HG02938 (cell line): ENCODE measurements around the gene LRRTM4.

Experiments
- ATAC-seq: cut with Tn5 transposase; IDR thresholded peaks from one replicate; pipeline ENCODE4 v1.9.1; 2021; ENCODE audit warnings: mild to moderate bottlenecking, moderate library complexity; ENCODE audit not compliant: unreplicated experiment

LRRTM4 gene

DNA sequence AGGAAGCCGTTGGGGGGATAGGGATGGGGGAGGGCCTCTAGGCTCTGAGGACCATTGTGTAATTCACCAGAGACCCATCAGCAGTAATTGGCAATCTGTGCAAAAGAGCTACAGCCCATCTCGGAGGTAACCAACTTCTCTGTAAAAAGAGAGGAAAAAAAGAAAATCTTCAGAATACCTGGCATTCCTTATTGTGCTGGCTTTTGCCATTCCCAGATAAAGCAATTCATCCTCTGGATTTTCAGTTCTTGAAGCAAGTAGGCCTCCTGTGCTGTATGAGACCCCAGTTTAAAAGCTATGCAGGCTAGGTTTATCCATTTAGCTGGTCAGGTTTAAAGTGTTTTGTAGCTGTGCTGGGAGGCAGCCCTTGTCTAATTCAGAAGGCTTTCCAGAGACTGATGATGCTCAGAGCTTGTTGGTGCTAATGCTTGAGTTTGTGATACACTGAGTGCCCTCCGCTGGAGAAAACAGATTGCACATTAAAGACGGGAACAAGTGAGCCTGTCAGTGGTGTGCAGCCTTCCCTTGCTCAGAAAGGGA, at the start of gene LRRTM4:
TSS of gene LRRTM4 (minus strand) at position 446 of the 540 bp plus-strand sequence.
- no peak for ATAC-seq

- no peak for ATAC-seq
Measured at GRCh38 chr2:77571545-77571944, 49.4 kb upstream of the LRRTM4 start.

DNA sequence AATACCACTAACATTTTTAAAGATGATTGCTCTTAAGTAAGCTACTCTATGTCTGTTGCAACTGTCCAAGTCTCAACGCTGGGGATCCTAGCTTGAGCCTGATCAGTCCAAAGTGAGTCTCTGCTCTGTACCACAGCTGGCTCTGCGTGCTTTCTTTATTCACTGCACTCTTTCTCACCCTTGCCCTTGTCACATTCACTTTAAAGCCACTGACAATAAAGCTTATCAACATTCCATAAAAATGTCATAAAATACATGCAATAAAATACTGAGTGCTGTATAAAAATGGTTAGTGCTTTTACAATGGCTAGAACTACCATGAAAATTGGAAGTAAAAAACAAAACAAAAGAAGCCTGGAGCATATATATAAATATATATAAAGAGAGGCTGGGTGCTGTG, 45.5 kb upstream of the LRRTM4 start:
- no peak for ATAC-seq

DNA sequence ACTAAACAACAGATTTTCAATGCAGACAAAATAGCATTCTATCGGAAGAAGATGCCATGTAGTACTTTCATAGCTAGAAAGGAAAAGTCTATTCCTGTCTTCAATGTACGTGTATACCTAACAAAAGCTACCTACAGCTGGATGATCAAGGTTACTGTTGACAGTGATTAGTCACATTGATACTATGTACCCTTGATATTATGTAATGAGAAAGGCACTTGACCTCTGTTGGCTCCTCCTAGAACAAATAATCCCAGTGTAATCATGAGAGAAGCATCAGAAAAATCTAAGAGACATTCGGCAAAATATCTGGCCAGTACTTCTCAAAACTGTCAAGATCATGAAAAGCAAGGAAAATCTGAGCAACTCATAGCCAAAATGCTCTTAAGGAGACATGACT, 44.4 kb upstream of the LRRTM4 start:
- ATAC-seq = no peak

DNA sequence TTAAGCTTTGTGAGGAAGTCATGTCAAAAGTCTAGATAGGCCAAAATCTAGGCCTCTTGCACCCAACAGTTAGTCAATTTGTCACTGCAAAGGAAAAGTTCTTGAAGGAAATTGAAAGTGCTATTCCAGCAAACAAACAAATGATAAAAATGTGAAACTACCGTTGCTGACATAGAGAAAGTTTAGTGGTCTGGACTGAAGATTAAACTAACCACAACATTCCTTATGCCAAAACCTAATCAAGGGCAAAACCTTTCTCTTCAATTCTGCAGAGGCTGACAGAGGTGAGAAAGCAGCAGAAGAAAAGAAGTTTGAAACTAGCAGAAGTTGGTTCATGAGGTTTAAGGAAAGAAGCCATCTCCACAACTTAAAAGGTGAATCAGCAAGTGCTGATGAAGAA, 44.0 kb upstream of the LRRTM4 start:
- ATAC-seq = no peak

DNA sequence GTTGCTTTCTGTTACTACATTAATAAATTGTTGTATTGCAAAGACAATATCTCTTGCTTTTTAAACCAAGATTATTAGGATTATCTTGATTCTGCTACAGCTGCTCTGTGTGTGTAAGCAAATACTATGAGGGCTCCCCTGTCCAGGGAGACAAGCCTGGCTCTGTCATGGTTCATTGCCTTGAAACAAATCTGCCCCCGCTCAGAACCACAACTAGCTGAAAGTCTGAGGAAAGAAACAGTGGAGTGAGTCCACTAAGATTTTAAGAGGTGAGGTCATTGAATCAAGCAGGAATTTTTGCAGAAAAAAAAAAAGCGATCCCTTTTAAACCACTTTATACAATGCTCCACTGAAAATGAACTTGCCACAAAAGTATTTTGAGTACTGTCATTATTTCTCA, 30.8 kb upstream of the LRRTM4 start:
- no peak for ATAC-seq

GRCh38 chr2:77538031-77538430, 15.9 kb upstream of the LRRTM4 start:
- ATAC-seq = no peak

GRCh38 chr2:77522888-77523287, 712 bp upstream of the LRRTM4 start:
- no peak for ATAC-seq

DNA sequence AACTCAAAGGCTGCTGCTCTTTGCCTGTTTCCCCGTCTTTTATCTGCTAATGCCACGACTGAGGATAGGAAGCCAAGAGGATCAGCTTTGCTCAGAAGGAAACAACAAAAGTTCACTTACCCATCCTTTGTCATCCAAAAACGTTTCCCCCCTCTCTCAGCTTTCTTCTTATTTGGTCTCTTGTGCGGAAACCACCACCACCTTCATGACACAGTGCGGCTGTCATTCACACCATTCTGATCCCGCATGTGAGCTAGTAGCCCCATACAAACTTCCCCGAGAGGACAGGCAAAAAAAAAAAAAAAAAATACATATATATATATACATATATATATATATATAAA, 656 bp downstream of the LRRTM4 start:
- ATAC-seq = no peak

- ATAC-seq = no peak
Measured at GRCh38 chr2:77520641-77521547, 1.3 kb downstream of the LRRTM4 start.

DNA sequence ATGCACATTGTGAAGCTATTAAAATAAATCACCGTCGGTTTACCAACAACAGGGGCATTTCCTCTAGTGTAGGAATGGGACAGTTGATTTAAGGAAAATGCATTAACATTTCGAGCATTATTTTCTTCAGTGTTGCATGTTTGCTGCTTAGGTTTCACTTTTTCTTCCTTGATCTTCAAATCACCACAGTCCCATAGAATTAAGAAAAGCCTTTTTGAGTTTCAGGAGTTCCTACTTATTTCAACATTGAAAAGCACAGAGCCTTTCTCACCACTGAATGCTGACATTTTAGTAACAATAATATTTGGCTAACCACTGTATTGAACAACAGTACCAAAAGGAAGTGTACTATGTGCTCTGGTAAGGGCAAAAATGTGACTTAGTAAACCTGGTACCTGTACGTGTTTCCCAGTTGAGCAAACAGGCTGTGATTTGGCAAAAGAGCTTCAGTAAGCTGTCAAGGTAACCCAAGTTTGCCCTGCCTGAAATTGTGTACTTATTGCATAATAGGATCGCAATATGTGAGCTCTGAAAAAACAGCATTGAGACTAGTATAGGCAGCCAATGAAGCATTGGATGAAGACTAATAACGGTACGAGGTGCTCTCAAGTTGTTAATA, 2.2 kb downstream of the LRRTM4 start:
- ATAC-seq = no peak

DNA sequence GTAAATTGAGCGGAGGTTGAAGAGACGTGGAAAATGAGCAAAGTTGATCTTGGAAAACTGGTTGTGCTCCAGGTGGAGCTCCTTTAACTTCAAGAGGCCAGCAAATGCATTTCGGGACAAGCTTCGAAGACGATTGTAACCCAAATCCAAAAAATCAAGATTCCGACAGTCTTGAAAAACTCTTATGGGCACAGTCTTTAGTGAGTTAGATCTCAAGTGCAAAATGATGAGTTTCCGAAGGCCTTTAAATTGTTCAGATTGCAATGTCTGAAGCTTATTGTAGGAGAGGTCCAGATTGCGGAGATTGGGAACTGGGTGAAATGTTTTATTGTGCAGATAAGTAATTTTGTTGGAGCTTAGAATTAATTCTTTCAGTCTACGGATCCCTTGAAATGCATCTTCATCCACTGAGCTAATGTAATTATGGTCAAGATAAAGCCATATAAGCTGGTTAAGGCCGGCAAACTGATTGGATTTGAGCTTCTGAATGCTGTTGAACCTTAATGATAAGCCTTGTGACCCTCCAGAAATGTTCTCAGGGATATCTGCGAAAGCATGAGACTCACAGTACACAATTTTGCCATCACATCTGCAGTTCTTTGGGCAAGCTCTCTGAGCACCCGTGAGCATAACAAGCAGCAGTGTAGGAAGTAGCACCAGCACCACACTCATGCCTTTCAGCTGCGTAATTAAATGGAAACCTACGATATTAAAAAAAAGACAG, 2.9 kb downstream of the LRRTM4 start:
- no peak for ATAC-seq

DNA sequence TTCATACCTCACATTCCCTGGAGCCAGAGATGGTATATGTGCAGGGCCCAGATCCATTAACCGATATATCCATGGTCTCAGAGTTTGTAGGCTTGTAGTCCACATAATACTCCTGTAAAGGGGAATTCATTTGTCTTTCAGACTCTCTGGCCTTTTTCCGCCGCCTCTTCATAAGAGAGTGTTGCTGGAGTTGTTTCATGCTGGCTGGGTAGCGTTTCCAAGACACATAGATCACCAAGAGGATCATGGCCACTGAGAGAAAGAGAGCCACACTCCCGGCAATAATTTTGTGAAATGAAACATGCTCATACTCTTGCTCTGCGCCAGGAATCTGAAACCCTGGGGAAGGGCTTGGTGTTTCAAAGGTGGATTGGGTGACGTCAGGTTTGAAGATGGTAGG, 3.9 kb downstream of the LRRTM4 start:
- no peak for ATAC-seq

GRCh38 chr2:77513191-77513590, 9.0 kb downstream of the LRRTM4 start:
- ATAC-seq = no peak

DNA sequence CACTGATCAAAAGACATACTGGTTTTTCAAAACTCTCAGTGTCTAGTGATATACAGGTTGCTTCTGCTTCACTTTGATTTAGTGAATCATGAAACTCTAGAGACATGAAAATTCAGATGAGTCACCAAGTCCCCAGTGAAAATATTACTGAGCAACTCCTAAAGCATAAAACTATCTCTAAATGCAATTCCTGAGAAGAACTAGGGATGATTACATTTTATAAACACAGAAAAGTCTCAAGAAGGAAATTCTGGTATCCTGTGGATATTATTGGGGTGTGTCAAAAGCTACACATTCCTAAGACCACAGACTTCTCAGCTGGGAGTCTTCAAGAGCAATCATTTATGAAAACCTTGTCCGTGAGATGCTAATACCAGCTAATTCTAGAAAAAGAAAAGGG, 9.7 kb downstream of the LRRTM4 start:
- no peak for ATAC-seq

GRCh38 chr2:77508511-77508910, 13.7 kb downstream of the LRRTM4 start:
- ATAC-seq = no peak

DNA sequence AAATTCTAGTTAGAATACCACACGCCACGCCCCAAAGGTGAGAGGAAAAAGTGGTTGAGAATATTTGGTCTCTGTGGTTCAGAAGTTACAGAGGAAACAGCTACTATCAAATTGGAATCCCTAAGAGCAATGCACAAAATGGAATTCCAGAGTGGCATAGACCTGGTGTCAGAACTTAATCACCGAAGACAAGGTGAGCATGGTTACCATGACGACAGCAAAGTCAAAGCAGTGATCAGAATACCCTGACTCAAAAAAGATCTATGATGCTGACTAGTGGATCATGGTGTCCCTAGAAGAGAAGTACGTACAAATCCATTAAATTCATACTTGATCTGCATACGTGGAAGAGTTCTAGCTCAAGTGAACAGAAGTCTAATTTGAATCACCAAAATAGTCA, 14.5 kb downstream of the LRRTM4 start:
- no peak for ATAC-seq

- ATAC-seq = no peak
Measured at GRCh38 chr2:77488141-77488540, 34.0 kb downstream of the LRRTM4 start.

- no peak for ATAC-seq
Measured at GRCh38 chr2:77487074-77487803, 34.9 kb downstream of the LRRTM4 start.

DNA sequence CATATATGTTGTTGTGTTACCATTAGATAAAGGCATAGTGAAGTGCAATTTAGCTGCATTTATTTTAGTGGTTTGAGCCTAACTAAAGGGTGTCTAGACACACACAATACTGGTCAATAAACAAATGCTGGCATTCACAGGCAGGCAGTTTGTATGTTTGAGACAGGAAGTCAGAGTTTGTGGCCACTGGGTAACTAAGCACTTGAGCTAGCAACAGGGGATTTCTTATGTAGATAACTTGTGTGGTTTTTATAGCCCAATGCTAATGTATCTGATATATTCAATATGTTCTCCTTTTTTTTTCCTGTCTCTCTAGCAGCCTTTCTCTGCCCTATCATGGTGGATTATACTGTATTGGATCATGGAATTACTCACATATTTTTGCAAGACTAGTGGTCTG, 38.1 kb downstream of the LRRTM4 start:
- ATAC-seq = no peak

GRCh38 chr2:77479895-77480294, 42.3 kb downstream of the LRRTM4 start:
- no peak for ATAC-seq
